Type B pancreatic cell (in vitro differentiated cells): ENCODE data around the gene FFAR1. TPM values are rescaled to one million over a fixed set of nuclear protein-coding genes. Genes with fewer than 3 reads are reported as not detected.

Experiments used
- DNase-seq: peaks from one replicate; pipeline ENCODE4 v3.0.0; 2021; ENCODE audit warnings: mixed read lengths; ENCODE audit not compliant: unreplicated experiment; ENCODE audit errors: extremely low spot score
- H3K27ac Mint-ChIP-seq: 2 replicates; pipeline ENCODE4 v1.8.0; 2021; ENCODE audit warnings: mild to moderate bottlenecking, mixed read lengths
- H3K27me3 Mint-ChIP-seq: 2 replicates; pipeline ENCODE4 v1.8.0; 2021; ENCODE audit warnings: mixed read lengths
- H3K36me3 Mint-ChIP-seq: 2 replicates; pipeline ENCODE4 v1.8.0; 2021; ENCODE audit warnings: mixed read lengths
- H3K4me1 Mint-ChIP-seq: one replicate; pipeline ENCODE4 v1.8.0; 2021; ENCODE audit warnings: mixed read lengths; ENCODE audit not compliant: unreplicated experiment
- H3K4me3 Mint-ChIP-seq: 2 replicates; pipeline ENCODE4 v1.8.0; 2021; ENCODE audit warnings: mild to moderate bottlenecking, mixed read lengths
- H3K9me3 Mint-ChIP-seq: 2 replicates; pipeline ENCODE4 v1.8.0; 2021; ENCODE audit warnings: mixed read lengths
- total RNA-seq: library from RNA; stranded (reverse); gene quantifications from 2 replicates; pipeline ENCODE4 v1.2.1, GENCODE V29; 2021; ENCODE audit warnings: low replicate concordance
- TF ChIP-seq, protein P1 (sequence below): fragments of 200-600 bp; sonication (generic); conservative IDR thresholded peaks from 2 replicates; pipeline ENCODE4 v1.5.0; 2021; ENCODE audit warnings: antibody characterized with exemption, mild to moderate bottlenecking

The FFAR1 gene
- total RNA-seq, 1 donor from 2014 or later = 2.1 TPM

DNA sequence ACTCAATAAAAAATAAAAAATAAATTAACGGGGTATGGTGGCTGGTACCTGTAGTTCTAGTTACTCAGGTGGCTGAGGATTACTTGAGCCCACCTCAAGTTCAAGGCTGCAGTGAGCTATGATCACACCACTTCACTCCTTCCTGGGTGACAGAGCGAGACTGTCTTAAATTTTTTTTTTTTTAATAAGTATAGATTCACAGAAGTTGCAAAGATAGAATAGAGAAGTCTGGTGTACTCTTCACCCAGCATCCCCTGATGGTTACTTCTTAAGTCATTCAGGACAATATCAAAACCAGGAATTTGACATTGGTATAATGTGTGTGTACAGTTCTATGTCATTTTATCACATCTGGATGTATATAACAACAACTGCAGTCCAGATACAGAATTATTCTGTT, 26.4 kb upstream of the FFAR1 start:
- Mint-ChIP-seq H3K27ac (no peak overlapping the region), H3K4me3 (no peak overlapping the region), H3K4me1 (peaks cover 10% of the 10 kb centered on the region), H3K36me3 (no peaks in the 10 kb centered on the region), H3K9me3 (no peaks in the 10 kb centered on the region), H3K27me3 (no peaks in the 10 kb centered on the region)
- no peak for DNase-seq
- TF ChIP-seq, protein P1, sequence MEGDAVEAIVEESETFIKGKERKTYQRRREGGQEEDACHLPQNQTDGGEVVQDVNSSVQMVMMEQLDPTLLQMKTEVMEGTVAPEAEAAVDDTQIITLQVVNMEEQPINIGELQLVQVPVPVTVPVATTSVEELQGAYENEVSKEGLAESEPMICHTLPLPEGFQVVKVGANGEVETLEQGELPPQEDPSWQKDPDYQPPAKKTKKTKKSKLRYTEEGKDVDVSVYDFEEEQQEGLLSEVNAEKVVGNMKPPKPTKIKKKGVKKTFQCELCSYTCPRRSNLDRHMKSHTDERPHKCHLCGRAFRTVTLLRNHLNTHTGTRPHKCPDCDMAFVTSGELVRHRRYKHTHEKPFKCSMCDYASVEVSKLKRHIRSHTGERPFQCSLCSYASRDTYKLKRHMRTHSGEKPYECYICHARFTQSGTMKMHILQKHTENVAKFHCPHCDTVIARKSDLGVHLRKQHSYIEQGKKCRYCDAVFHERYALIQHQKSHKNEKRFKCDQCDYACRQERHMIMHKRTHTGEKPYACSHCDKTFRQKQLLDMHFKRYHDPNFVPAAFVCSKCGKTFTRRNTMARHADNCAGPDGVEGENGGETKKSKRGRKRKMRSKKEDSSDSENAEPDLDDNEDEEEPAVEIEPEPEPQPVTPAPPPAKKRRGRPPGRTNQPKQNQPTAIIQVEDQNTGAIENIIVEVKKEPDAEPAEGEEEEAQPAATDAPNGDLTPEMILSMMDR = no peak

DNA sequence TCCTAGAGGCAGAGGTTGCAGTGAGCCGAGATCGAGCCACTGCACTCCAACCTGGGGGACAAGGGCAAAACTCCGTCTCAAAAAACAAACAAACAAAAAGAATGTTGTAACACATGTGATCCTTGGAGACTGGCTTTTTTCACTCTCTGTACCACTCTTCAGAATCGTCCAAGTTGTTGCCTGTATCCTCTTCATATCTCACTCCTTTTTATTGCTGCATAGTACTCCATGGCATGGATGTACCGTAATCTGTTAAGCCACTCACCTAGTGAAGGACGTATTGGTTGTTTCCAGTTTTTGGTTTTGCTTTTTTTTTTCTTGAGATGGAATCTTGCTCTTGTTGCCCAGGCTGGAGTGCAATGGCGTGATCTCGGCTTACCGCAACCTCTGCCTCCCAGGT, 25.7 kb upstream of the FFAR1 start:
- Mint-ChIP-seq H3K4me3 (no peak overlapping the region), H3K4me1 (peaks cover 10% of the 10 kb centered on the region), H3K9me3 (no peaks in the 10 kb centered on the region), H3K27ac (no peak overlapping the region), H3K36me3 (no peaks in the 10 kb centered on the region), H3K27me3 (no peaks in the 10 kb centered on the region)
- TF ChIP-seq, protein P1 = no peak
- no peak for DNase-seq

DNA sequence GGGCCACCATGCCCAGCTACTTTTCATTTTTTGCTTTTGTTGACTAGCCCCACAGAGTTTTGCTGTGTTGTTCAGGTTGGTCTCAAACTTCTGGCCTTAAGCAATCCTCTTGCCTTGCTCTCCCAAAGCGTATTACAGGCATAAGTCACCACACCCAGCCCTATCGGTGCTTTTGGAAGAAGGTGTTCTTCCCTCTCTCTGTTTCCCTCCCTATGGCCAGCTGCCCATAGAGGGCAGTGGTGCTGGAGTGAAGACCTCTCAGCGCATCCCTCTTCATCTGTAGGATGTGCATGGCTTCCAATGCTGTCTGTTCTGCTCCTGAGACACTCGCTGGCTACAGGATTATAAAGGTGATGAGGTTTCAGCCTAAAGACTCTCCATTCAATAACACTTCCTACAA, 20.1 kb upstream of the FFAR1 start:
- no peaks in the 10 kb centered on the region for H3K9me3 Mint-ChIP-seq
- H3K4me3 Mint-ChIP-seq = no peak overlapping the region

DNA sequence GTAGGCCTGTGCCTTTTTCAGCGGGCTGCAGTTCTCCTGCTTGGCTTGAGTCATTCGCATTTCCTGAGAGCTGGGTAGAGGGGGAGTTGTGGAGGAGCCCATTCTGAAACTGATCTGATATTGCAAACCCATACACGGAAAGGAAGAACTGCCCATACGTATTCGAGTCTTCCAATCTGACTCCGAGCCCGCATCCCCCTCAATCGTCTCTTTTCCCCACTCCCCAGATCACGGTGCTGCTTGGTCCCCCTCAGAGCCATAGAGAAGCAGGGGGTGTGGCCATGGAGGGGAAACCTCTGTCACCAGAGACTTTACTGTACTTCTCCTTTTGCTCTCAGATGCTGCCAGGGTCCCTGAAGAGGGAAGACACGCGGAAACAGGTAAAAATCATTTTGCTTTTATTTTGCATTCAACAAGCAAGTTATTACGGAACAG, 18.8 kb upstream of the FFAR1 start, which contains the start of gene CD22:
TSS of gene CD22 (plus strand) at position 337 of the 435 bp plus-strand sequence. CDS start 2,854 bp downstream, outside the sequence.
- Mint-ChIP-seq H3K4me3 (no peak within 1 kb of the TSS), H3K9me3 (no peaks in the 10 kb centered on the region), H3K27ac (no peak within 1 kb of the TSS), H3K4me1 (peaks cover 3% of the 10 kb centered on the region), H3K27me3 (no peaks in the 10 kb centered on the region), H3K36me3 (no peaks in the 10 kb centered on the region)
- TF ChIP-seq, protein P1 = no peak
- DNase-seq = no peak

More for the DNA sequence above, 20.1 kb upstream of the FFAR1 start:
- Mint-ChIP-seq H3K27me3 (no peaks in the 10 kb centered on the region), H3K36me3 (no peaks in the 10 kb centered on the region), H3K4me1 (no peaks in the 10 kb centered on the region), H3K27ac (no peak overlapping the region)
- DNase-seq = no peak
- TF ChIP-seq, protein P1 = peak; percentile 36

DNA sequence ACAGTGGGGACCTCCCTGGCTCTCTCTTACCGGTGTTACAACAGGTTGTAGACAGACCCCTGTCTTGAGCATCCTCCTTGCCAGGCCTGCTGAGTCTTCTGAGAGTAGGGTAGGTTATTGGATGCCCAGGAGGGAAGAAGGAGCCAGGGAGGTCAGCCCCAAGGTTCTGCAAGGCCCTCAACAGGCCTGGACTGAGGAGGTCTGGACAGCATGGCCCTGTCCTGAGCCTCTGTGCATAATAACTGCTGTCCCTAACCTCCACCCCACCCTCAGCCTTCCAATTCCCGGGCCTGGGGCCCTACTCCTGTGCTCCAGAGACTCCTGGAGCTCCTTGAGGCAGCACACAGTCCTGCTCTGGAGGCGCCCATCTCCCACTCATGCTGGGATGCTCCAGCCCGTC, 18.4 kb upstream of the FFAR1 start:
- no peak for DNase-seq
- H3K4me1 Mint-ChIP-seq = peaks cover 7% of the 10 kb centered on the region
- H3K27ac Mint-ChIP-seq = no peak overlapping the region
- TF ChIP-seq, protein P1 = no peak
- no peak overlapping the region for H3K4me3 Mint-ChIP-seq
- H3K36me3 Mint-ChIP-seq = no peaks in the 10 kb centered on the region
- no peaks in the 10 kb centered on the region for H3K9me3 Mint-ChIP-seq
- H3K27me3 Mint-ChIP-seq = no peaks in the 10 kb centered on the region

DNA sequence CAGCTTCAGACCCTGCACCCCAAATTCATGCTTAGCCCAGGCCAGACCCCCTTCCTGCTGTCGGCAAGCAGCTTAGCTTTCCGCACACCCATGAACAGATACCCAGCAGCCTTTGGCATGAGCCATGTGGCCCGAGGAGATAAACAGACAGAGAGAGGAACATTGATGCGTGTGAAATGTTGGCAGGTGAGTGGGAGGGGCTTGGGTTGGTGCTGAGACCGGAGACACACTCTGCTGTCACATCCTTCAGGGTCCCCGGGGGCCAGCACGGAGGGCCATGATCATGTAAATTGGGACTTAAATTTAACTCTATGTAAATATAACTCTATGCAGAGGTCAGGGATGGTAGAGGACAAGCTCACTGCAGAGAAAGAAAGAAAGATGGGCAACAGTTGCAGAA, 17.2 kb upstream of the FFAR1 start:
- Mint-ChIP-seq H3K36me3 (no peaks in the 10 kb centered on the region), H3K27ac (no peak overlapping the region), H3K27me3 (no peaks in the 10 kb centered on the region), H3K4me1 (peaks cover 8% of the 10 kb centered on the region), H3K9me3 (no peaks in the 10 kb centered on the region), H3K4me3 (no peak overlapping the region)
- no peak for DNase-seq
- TF ChIP-seq, protein P1 = no peak
